GM12891 (cell line): Measurements from ENCODE around the gene AGBL5.

ENCODE experiments used
- PAX5 ChIP-seq: IDR thresholded peaks from 2 replicates; pipeline ENCODE4 v1.6.1; 2011; ENCODE audit warnings: low read length, moderate library complexity, mild to moderate bottlenecking; ENCODE audit not compliant: insufficient read depth, severe bottlenecking
- POLR2A ChIP-seq: IDR thresholded peaks from 2 replicates; pipeline ENCODE4 v1.6.1; 2011; ENCODE audit warnings: low read depth, low read length, control low read depth
- POLR2AphosphoS5 ChIP-seq: IDR thresholded peaks from 2 replicates; pipeline ENCODE4 v1.6.1; 2011; ENCODE audit warnings: low read depth, low read length, control low read depth
- POU2F2 ChIP-seq: IDR thresholded peaks from 2 replicates; pipeline ENCODE4 v1.6.1; 2011; ENCODE audit warnings: low read depth, mild to moderate bottlenecking, control low read depth, low read length, moderate library complexity
- SPI1 ChIP-seq: IDR thresholded peaks from 2 replicates; pipeline ENCODE4 v1.6.1; 2011; ENCODE audit warnings: low read depth, low read length, control low read depth
- TAF1 ChIP-seq: IDR thresholded peaks from 2 replicates; pipeline ENCODE4 v1.6.1; 2011; ENCODE audit warnings: low read depth, low read length, control low read depth

DNA sequence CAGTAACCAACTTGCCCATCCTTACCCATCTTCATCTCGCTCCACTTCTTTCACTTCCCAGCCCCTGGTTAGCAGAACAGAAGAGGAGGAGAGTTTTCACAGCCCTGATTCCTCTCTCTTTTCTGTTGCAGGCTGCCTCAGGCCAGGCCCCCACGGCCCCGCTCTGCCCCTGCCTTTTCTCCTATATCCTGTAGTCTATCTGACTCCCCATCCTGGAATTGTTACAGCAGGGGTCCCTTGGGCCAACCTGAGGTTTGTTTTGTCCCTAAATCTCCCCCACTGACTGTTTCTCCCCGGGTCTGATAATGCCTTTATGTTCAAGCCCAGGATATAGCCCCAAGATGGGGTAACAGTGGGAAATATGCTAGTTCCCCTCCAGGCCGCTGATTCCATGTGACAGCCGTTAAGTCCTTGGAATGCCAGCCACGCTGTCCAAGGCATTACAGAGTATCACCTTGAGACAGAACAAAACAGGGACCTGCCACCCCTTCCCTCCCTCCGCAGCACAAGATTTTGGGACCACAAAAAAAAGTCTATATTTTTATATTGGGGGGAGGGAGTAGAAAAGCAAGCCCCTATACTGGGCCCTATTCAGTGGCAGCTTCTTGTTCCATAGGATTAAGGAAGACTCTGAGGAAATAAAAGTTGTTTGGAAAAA lies 18.6 kb downstream of the AGBL5 start:
- TF ChIP-seq TAF1, result no peak
- TF ChIP-seq POLR2A, result no peak
- TF ChIP-seq PAX5, result no peak
- TF ChIP-seq POLR2AphosphoS5, result no peak
- no peak for TF ChIP-seq SPI1
- TF ChIP-seq POU2F2, result no peak
